Measurements from ENCODE around the gene INPP5E.

INPP5E gene

DNA sequence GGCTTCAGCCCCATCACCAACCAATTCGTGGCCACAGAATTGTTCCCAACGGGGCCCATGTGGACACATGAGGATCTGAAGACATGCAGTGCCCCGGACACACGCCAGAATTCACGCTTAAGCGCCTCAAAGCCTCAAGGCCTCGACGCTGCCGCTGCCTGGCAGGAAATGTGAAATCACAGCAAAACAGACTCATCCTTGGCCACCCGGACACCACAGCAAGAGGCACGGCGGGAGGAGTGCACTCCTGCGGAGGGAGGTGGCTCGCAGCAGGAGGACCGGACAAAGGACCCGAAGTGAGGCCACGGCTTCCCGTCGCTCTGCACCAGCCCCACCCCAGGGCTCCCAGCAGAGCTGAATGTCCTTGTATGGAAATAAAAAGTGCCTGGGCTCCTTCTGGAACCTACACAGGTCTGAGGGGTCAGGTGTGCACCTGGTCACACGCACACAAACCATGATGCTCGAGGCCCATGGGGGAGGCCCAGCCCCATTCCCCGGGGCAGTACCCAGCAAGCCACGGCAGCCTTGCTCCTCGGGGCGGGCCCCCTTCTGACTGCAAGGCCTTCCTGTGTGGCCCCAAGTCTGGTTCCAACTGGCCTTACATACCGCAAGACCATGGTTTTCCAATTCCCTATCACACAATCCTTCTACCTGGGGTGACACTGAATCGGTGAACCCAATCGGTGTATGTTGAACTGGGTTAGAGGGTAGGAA lies 33.2 kb upstream of the INPP5E start:
- DNase-seq: no peak

DNA sequence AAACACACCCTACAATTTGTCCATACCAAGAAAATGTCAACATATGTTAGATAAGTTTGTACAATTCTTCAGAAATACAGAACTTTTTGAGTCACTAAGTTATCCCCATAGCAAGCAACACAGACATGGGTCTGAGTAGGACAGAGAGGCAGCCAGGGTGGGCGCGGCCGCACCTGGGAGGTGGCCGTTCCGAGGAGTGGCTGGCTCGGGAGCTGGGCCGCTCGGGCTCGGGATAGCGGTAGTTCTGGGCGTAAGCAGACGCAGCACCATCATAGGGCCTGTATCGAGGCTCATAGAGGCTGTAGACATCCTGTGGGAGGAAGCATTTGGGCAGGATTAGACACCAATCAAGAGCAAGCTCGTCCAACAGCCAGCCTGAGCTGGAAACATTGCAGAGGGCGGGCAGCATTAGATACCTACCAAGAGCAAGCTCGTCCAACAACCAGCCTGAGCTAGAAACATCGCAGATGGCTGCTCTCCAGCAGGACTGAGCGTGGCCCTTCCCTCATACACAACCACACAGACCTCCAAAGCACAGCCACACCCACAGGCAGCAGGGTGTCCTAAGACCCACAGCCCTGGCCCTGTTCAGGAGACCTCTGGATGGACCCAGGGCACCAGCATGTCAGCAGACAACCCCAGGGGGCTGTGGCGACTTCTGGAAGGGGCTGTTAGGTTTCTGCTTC lies 32.3 kb upstream of the INPP5E start:
- no peak for DNase-seq

DNA sequence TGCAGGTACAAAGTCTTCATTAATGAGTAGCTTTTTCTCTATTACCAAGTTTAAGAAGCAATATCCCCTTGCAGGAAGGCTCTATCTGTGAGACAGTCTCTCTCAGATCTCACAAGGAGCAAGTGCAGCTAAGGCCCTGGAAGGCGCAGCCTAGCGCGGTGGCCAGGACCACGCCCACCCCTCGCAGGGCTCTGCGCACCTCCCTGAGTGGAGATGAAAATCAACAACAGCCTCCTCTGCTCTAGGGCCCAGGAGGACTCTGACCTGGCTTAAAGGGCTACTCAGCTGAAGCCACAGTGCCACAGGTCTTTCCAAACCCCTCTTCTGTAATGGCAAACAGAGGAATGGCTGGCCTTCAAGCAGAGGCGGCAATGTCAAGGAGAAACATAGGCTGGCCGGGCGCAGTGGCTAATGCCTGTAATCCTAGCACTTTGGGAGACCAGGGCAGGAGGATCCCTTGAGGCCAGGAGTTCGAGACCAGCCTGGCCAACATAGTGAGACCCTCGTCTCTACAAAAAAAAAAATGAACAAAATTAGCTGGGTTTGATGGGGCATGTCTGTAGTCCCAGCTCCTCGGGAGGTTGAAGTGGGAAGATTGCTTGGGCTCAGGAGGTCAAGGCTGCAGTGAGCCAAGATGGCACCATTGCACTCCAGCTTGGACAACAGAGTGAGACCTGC lies 31.3 kb upstream of the INPP5E start:
- no peak for DNase-seq

DNA sequence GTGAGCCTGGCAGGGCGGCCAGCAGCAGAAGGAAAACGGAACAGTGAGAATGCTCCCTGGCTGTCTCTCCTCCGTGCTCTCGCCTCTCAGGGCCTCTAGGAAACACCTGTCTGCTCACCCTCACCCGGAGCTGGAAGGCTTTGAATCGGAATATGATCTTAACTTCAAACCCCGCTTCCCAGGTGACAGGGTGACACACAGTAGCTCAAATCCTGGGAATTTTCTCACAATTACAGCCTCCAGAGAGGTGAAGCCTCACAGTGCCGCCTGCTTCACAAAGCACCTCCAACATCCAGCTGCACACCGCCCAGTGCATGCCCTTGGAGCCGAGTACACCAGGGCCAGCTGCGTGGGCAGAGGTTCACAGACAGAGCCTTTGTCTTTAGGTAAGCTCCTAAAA lies 30.7 kb upstream of the INPP5E start:
- no peak for DNase-seq

DNA sequence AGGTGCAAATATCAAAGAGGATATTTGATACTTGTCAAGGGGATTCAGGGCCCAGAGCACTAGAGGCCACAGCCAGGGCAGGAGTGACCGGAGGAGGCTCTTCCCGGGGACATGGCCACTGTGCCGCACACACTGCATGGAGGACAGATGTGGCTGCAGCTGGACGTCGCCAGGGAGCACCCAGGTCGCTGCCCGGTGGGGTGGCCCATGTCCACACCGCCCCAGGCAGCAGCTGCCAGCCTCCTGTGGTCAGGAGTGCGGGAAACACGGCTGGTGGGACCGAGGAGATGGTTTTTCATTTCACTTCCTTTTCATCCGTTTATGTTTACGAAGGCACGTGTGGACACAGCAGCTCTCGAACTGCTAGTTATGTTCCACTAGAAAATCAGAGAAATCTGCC lies 28.1 kb upstream of the INPP5E start:
- no peak for DNase-seq

DNA sequence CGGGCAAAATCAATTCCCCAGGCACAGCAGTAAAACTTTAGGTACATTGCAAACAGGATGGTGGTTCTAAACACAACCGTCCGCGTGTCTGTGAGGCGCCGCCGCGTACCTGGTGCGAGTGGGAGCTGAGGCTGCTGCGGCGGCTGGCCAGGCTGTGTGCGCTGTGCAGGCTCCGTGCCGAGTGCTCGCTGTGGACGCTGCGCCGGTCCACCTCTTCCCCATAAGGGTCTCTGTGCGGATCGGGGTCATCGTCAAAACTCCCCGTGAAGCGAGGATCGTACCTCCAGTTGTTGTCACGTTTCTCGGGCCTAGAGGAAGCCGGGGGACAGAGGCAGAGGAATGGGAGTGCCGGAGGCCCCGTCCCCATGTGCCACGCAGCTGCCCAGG lies 26.5 kb upstream of the INPP5E start:
- no peak for DNase-seq

DNA sequence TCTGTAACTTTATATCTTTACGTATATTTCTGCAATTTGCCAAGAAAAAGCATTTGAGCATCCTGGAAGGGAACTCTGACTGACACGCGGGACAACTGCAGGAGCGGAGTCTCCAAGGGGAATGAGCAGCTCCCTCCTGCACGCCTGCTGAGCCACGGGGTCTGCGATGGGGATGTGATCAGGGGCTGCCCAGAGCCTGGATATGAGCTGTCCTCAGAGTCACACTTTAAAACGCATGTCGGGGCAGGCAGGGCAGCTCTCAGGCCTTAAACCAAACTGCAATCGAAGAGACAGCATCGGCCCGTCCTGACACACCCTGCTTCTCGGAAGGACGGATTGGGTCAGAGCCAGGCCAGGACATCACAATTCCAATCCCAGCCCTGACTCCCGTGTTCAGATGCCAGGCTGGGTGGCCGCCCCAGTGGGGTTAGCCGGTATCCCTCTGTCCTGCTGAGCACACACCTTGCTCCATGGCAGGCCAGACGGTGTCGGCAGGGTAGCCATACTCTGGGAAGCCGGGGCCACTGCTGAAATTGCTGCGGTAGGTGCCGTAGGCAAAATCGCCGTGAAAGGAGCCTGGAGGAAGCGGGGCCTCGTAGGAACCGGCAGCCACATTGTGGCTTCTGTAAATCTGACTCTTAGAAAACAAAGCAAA lies 26.0 kb upstream of the INPP5E start:
- DNase-seq: no peak

DNA sequence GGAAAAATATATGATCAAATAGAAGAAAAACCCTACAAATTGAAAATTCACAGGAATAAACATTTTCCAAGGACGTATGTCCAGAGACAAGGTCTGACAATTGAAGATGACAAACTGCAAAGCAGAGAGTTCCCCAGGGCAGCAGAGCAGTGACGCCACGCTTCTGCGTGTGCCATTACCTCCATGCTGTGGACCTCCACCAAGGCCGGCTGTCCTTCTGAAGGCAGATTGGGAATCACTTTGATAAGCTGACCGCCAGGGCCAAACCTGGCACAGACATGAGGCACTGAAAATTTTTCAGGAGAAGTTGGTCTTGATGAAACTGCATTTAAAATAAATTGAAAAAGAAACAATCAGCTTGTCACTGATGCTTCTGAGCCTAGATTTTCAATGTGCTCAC lies 24.6 kb upstream of the INPP5E start:
- DNase-seq: no peak

DNA sequence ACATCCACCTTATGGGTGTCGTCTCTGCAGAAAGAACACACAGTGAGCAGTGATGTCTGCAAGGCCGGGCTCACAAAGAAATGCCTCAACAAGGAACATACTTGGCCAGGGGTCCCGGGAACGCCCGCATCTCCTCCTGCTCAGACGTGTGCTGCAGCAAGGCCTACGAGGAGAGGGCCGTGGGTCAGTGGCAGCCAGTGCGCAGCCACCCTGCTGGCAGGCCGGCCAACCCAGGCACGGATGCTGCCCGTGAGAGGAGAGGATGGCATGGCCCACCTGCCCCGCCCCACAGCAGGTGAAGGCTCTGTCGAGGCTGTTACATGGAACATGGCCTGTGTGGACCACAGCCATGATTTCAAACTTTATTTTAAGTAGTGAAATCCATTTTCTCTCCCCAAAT lies 23.9 kb upstream of the INPP5E start:
- no peak for DNase-seq

DNA sequence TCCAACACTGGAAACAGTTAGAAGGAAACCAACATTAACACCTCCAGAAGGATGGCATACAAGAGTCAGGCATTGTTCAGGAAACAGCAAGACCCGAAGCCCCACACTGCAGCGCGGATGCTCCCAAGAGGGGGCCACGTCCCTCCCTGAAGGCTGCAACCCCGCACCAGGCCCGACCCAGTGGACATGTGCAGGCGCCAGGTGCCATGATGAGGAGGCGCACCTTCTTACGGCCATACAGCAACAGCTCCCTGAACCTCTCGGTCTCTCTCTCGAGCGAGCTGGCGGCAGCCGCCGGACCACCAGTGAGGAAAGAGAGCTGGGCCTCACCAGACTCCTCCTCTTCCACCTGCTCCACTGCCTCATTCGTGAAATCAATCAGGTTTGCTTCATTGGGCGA lies 23.0 kb upstream of the INPP5E start:
- no peak for DNase-seq

DNA sequence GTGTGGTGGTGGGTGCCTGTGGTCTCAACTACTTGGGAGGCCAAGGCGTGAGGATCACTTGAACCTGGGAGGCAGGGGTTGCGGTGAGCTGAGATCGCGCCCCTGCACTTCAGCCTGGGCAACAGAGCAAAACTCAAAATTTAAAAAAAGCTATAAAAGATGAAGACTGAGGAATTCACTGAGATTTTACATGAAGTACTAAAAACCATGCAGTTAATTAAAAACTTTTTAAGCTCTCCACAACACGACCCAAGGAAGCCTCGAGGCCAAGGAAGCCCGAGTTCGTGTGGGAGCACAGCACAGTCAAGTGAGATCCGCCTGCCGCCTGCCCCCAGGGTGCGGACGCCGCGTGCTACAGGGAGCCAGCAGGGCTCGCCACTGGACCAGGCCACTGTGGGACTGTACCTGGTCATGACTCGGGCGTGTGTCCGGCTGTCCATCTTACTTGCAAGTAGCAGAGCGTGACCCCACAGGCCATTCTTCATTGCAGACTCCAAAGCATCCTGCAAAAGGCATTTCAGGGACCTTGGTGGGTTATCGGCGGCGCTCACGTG lies 21.2 kb upstream of the INPP5E start:
- DNase-seq: no peak

DNA sequence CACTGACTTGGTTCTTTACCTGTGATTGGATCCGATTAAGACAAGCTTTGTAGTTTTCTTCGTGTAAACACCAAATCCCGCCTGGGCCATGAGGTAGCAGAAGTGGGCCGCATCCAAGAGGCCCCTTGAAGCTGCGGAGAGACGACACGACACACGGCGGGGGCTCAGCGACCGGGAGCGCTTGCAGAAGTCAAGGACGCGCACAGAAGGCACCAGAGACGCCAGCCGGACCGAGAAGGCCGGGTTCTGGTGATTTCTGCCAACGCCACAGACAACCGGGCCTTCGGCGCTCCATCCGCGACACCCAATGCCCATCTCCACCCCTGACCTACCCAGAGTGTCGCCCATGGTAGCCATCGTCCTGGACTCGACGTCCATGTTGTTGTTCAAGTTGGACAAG lies 19.8 kb upstream of the INPP5E start:
- no peak for DNase-seq

DNA sequence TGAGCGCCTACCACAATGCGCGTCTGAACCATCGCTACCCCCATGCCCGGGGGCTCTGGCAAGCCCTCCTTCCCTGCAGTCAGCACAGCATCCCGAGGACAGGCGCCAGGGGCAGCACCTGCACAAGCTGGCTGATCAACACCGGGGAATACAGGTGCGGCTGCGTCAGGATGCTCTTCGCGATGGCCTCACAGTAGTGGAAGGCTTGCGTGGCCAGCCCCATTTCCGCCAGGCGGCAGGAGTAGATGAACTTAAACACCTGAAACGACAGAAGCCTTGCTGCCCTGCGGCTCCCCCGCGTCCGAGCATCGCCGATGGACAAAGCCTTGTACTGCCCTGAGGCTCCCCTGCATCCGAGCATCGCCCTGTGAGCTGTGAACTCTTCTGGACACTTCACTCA lies 17.7 kb upstream of the INPP5E start:
- DNase-seq: no peak

DNA sequence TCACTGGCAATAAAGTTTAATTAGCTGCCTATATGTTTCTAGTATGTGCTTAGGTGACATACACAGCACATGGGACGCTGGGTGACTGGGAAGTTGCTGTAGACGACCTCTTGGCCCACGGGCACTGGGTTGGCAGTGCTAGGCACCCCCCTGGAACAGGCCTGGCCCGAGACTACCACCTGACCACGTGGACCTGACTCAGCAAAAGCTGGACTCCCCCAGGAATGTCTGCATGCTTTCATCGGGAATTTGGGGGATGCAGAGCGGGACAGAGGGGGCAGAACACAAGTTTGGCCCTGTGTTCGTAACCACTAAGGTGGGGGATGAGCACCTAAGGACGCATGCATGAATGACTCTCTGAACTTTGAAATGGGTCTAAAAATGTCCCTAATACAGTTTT lies 16.6 kb upstream of the INPP5E start:
- DNase-seq: no peak

DNA sequence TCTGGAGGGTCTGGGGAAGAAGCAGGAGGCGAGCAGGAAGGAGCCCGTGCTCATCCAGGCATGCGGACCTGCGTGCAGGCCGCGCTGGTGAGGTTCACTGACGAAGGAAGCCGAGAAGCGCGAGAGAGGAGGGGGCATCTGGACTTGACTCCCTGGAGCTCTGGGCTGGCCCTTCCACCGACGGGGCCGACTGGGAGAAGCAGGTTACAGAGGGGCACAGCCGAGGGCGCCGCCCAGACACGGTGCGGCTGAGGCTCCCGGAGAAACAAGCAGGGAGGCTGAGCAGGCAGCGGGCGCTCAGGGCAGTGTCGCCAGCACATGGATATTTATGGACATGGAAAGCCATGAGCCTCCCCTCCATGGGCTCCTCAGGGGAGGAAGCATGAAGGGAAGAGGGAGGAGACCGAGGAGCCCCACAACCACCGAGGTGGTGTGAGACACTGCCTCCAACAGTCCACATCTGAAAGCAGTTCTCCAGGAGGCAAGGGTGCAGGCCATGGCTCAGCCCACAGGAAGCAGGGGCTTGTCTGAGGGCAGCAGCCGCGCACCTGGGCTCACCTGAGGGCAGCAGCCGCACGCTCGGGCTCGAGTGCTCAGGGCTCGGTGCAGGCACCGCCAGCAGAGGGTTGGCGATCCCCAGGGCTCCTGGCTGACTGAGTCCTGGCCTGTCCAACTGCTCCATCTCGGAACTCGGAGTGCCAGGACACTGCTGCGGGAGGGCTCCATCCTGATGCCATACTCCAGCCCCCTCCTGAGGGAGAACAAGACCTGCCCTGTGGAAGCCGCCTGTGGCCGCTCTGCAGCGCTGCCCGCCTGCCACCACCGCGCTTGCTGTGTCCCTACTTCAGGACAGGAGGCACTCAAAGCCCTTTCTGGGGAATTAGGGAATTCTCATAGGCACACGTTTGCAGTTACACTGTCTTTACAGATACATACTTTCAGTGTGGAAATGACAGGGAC lies 15.7 kb upstream of the INPP5E start:
- DNase-seq: no peak

DNA sequence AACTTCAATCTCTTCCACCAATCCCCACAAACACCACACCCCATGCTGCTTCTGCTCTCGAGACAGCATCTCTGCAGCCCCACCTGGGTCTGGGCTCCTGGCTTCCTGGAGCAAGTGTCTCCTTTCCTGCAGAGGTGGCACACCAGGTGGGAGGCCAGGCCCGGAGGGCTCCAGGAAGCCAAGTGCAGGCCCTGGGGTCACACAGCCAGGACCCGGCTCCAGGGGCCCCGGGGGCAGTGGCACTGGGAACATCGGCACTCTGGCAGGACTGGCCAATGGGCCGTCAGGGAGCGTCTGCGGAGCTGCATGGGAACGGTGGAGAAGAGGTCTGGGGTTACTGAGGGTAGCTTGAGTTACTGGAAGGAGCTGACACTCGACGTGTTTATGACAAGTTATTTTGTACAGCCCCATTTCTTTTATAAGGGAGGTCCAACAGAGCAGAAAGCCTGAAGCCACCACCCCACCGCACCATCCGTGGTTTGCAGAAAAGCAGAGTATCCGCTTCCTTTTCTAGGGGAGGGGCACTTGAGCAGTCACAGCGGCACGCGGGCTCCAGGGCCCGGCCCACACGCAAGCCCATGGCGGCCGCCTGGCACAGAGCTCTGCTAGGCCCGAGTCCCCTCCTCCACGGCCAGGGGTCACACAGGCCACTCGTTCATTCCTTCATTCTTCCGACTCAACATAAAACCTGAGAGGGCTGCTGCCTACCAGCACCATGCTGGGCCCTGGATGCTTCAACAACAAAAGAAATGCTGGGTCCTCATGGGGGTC lies 14.6 kb upstream of the INPP5E start:
- no peak for DNase-seq

DNA sequence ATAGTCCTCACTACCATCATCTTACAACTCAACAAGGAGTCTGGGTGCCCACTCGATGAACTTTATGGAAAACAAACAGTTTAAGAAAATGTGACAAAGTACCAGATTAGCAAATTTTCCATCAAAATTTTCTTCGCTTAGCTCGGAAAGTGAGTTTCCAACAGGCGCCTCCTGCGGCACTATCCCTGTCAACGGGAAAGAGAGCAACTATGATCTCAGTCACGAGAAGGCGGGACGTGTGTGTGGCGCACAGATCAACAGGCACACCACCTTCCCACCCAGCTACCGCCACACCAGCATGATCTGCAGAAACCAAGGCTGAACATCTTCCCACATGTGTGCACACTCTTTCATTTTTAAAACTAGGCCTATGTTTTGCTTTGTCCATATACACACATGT lies 13.7 kb upstream of the INPP5E start:
- DNase-seq: no peak

DNA sequence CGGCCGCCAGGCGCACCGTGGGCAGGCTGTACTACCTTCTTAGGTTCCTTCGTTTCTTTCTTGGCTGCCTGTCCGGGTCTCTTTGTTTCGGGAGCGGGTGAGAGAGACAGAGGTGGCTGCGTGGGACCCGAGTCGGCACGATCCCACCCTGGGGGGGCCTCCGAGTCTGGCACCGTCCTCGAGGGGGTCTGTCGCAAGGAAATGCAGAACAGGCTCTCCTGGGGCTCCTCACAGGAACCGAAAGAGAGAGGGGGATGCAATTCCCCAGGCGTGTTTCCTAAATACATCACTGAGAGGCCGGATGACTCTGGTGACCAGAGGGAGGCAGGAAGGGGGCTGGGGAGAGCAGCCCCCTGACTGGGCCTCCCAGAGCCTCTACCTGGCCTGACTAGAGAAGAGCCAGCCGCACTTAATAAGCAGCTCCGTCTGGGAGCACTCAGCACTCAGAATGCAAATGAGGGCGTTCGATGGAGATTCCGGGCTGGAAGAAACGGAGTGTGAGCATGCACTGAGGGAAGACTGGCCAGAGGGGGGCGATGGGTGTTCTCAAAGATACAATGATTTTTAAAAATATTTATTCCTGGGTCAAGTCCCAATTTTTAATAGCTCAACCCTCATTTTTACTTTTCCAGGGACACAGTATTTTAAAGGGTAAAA lies 11.7 kb upstream of the INPP5E start:
- DNase-seq: no peak

DNA sequence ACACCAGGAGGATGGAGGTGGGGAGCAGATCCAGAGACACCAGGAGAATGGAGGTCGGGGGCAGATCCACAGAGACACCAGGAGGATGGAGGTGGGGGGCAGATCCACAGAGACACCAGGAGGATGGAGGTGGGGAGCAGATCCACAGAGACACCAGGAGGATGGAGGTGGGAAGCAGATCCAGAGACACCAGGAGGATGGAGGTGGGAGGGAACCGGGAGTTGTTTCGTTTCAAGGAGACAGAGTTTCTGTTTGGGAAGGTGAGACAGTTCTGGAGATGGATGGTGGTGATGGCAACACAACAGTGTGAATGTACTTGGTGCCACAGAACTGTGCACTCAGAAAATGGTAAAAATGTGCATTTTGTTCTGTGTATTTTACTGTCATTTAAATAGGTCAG lies 9.0 kb upstream of the INPP5E start:
- DNase-seq: no peak

DNA sequence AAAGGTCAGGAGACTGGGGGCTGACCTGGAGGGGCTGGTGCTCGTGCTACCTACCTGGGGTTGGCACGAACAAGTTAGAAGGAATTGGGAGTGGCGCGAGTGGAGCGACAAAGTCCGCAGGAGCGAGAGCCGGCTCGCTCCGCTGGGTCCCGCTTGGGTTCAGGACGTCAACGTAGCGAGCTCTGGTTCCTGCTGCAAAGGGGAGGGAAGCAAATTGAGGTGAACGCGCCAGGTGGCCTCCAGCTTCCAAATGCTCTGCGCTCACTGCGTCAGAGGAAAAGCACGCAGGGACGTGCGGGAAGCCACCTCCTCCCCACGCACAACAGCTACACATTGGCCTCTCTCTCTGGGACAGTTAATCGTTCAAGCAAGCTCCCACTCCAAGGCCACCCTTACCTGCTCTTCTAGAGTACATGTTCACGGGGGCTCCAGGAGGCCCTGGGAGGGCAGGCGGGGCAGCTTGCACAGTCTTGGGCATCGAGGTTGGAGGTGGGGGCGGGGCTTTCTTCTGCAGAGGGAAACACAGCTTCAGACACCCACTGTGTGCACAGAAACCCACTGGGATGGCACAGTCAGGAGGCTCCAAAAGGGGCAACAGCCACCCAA lies 7.6 kb upstream of the INPP5E start:
- no peak for DNase-seq

Measured in T-helper 1 cell (primary cell).